Endodermal cell (in vitro differentiated cells): Measurements from ENCODE around the gene MEOX2. TPM values are rescaled to one million over a fixed set of nuclear protein-coding genes. Genes with fewer than 3 reads are reported as not detected.

Experiments
- DNase-seq: peaks from one replicate; pipeline ENCODE4 v3.0.0-alpha.2; 2017
- H3K27ac ChIP-seq: 2 replicates; pipeline ENCODE4 v1.5.1; 2013; ENCODE audit warnings: mild to moderate bottlenecking, low read depth, low read length, moderate library complexity
- H3K27me3 ChIP-seq: 2 replicates; pipeline ENCODE4 v1.6.1; 2013; ENCODE audit warnings: mild to moderate bottlenecking, low read length, moderate library complexity; ENCODE audit not compliant: insufficient read depth, control insufficient read depth, poor library complexity, severe bottlenecking
- H3K36me3 ChIP-seq: 2 replicates; pipeline ENCODE4 v1.7.0; 2013; ENCODE audit warnings: mild to moderate bottlenecking, low read length, moderate library complexity; ENCODE audit not compliant: control insufficient read depth, insufficient read depth
- H3K4me1 ChIP-seq: one replicate; pipeline ENCODE4 v1.7.0; 2013; ENCODE audit warnings: low read length; ENCODE audit not compliant: control insufficient read depth, insufficient read depth
- H3K4me3 ChIP-seq: 2 replicates; pipeline ENCODE4 v1.5.1; 2013; ENCODE audit warnings: mild to moderate bottlenecking, low read length, moderate library complexity
- H3K9ac ChIP-seq: 2 replicates; pipeline ENCODE4 v1.6.1; 2013; ENCODE audit warnings: mild to moderate bottlenecking, low read length, moderate library complexity; ENCODE audit not compliant: poor library complexity, severe bottlenecking; ENCODE audit errors: extremely low read depth
- H3K9me3 ChIP-seq: 2 replicates; pipeline ENCODE4 v1.6.1; 2013; ENCODE audit warnings: mild to moderate bottlenecking, low read length, moderate library complexity; ENCODE audit not compliant: control insufficient read depth
- H3K27ac Mint-ChIP-seq: 2 replicates; pipeline ENCODE4 v1.8.0; 2020; ENCODE audit warnings: mixed read lengths
- H3K27me3 Mint-ChIP-seq: 2 replicates; pipeline ENCODE4 v1.8.0; 2021; ENCODE audit warnings: mild to moderate bottlenecking, mixed read lengths; ENCODE audit not compliant: insufficient read depth
- H3K36me3 Mint-ChIP-seq: 2 replicates; pipeline ENCODE4 v1.8.0; 2020; ENCODE audit warnings: low read depth, mixed read lengths
- H3K4me1 Mint-ChIP-seq: 2 replicates; pipeline ENCODE4 v1.8.0; 2020; ENCODE audit warnings: mixed read lengths
- H3K4me3 Mint-ChIP-seq: 2 replicates; pipeline ENCODE4 v1.8.0; 2020; ENCODE audit warnings: mild to moderate bottlenecking, moderate library complexity, mixed read lengths
- H3K9me3 Mint-ChIP-seq: 2 replicates; pipeline ENCODE4 v1.8.0; 2020; ENCODE audit warnings: mild to moderate bottlenecking, mixed read lengths
- WGBS, 2 experiments: methylation state at CpG; one replicate each; pipeline versions ENCODE4 v1.1.5 to v1.1.7; 2013; ENCODE audit warnings: missing lambda C conversion rate in 2 of 2, mixed read lengths in 1 of 2; ENCODE audit not compliant: insufficient coverage in 1 of 2, insufficient read length in 1 of 2; 5-methylcytosine and 5-hydroxymethylcytosine counted together
- total RNA-seq, 2 donors: library from RNA; stranded (reverse); fragmentation: NEBNext Ultra II Directional in 1 of 2; extraction: Animal tissue kit (Norgen Biotek cat#: 25700) in 1 of 2; gene quantifications; 2 replicates in 1 of 2; 3 replicates in 1 of 2; pipeline ENCODE4 v1.2.1, GENCODE V29; 2021
- TF ChIP-seq, protein P1 (sequence below): fragments of 200-600 bp; sonication (generic); conservative IDR thresholded peaks from 2 replicates; pipeline ENCODE4 v1.5.0; 2021; ENCODE audit warnings: antibody characterized with exemption, mild to moderate bottlenecking

Gene MEOX2
- total RNA-seq, 2 donors from 2014 or later: not detected

GRCh38 chr7:15682751-15683245 lies 3.7 kb downstream of the MEOX2 start:
- Histone ChIP-seq H3K27me3 (peaks cover 58% of the 10 kb centered on the region), H3K36me3 (no peaks in the 10 kb centered on the region), H3K9me3 (no peaks in the 10 kb centered on the region), H3K27ac (no peak overlapping the region), H3K9ac (no peak overlapping the region), H3K4me1 (no peaks in the 10 kb centered on the region), H3K4me3 (no peak overlapping the region)
- Mint-ChIP-seq H3K27me3 (peaks cover 58% of the 10 kb centered on the region), H3K27ac (no peak overlapping the region), H3K4me1 (peaks cover 22% of the 10 kb centered on the region), H3K36me3 (no peaks in the 10 kb centered on the region), H3K4me3 (no peak overlapping the region), H3K9me3 (no peaks in the 10 kb centered on the region)
- TF ChIP-seq, protein P1, sequence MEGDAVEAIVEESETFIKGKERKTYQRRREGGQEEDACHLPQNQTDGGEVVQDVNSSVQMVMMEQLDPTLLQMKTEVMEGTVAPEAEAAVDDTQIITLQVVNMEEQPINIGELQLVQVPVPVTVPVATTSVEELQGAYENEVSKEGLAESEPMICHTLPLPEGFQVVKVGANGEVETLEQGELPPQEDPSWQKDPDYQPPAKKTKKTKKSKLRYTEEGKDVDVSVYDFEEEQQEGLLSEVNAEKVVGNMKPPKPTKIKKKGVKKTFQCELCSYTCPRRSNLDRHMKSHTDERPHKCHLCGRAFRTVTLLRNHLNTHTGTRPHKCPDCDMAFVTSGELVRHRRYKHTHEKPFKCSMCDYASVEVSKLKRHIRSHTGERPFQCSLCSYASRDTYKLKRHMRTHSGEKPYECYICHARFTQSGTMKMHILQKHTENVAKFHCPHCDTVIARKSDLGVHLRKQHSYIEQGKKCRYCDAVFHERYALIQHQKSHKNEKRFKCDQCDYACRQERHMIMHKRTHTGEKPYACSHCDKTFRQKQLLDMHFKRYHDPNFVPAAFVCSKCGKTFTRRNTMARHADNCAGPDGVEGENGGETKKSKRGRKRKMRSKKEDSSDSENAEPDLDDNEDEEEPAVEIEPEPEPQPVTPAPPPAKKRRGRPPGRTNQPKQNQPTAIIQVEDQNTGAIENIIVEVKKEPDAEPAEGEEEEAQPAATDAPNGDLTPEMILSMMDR: no peak
- WGBS, 2 experiments: 96% methylated on average over 5 of the region's 5 CpGs; no CpG with 5 or more reads in 1 of the 2 experiments
- no peak for DNase-seq

DNA sequence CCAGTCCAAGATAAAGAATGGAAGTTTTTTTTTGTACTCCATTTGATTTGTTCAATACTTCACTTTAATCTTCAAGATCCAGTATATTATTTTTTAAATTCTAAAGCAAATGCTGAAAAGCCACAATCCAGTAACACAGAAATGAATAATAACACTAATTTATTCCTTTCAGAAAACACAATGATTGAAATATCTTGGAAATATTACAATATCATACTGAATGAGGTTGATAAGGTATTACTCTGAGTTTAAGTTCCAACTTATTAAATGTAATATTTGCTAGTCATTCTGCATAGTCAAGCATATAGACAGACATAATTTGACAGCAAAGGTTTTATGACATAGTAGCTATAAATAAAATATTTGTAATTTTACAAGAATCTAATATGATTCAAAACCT lies 4.4 kb downstream of the MEOX2 start:
- no peak overlapping the region for H3K4me3 Mint-ChIP-seq
- Histone ChIP-seq H3K36me3 (no peaks in the 10 kb centered on the region), H3K27ac (no peak overlapping the region), H3K9ac (no peak overlapping the region), H3K9me3 (no peaks in the 10 kb centered on the region), H3K4me1 (no peaks in the 10 kb centered on the region), H3K4me3 (no peak overlapping the region), H3K27me3 (peaks cover 51% of the 10 kb centered on the region)
- no peak for DNase-seq
- no peaks in the 10 kb centered on the region for H3K36me3 Mint-ChIP-seq
- no peak overlapping the region for H3K27ac Mint-ChIP-seq
- H3K27me3 Mint-ChIP-seq: peaks cover 51% of the 10 kb centered on the region
- H3K9me3 Mint-ChIP-seq: no peaks in the 10 kb centered on the region
- H3K4me1 Mint-ChIP-seq: peaks cover 15% of the 10 kb centered on the region
- TF ChIP-seq, protein P1: no peak

- Histone ChIP-seq H3K9me3 (no peaks in the 10 kb centered on the region), H3K27ac (no peak overlapping the region), H3K27me3 (peaks cover 47% of the 10 kb centered on the region), H3K9ac (no peak overlapping the region), H3K4me1 (no peaks in the 10 kb centered on the region), H3K4me3 (no peak overlapping the region), H3K36me3 (no peaks in the 10 kb centered on the region)
- H3K4me3 Mint-ChIP-seq: no peak overlapping the region
- TF ChIP-seq, protein P1: no peak
- WGBS, 2 experiments: 100% methylated on average over 2 of the region's 2 CpGs; no CpG with 5 or more reads in 1 of the 2 experiments
- H3K36me3 Mint-ChIP-seq: no peaks in the 10 kb centered on the region
- H3K4me1 Mint-ChIP-seq: peaks cover 10% of the 10 kb centered on the region
- no peaks in the 10 kb centered on the region for H3K9me3 Mint-ChIP-seq
- no peak for DNase-seq
- no peak overlapping the region for H3K27ac Mint-ChIP-seq
- H3K27me3 Mint-ChIP-seq: peaks cover 46% of the 10 kb centered on the region
Observed at GRCh38 chr7:15681631-15682030, 4.9 kb downstream of the MEOX2 start.
